A549 (cell line): ENCODE data around the gene TIMP3.

Experiments
- CHD2 ChIP-seq: fragments of 150-350 bp; IDR thresholded peaks from 2 replicates; pipeline ENCODE4 v1.6.1; 2014; ENCODE audit warnings: low read length; ENCODE audit not compliant: partially characterized antibody
- ESRRA ChIP-seq: fragments of 150-350 bp; IDR thresholded peaks from 2 replicates; pipeline ENCODE4 v1.6.1; 2014; ENCODE audit warnings: mild to moderate bottlenecking, low read length, borderline replicate concordance
- FOSB ChIP-seq: fragments of 250-450 bp; sonication (Bioruptor Pico); IDR thresholded peaks from 2 replicates; pipeline ENCODE4 v1.5.0; 2020; ENCODE audit warnings: mild to moderate bottlenecking, moderate library complexity
- NPAS2 ChIP-seq: fragments of 250-450 bp; sonication (Bioruptor Pico); IDR thresholded peaks from 2 replicates; pipeline ENCODE4 v1.8.0; 2022; ENCODE audit warnings: mild to moderate bottlenecking, moderate library complexity, borderline replicate concordance
- PHF8 ChIP-seq: fragments of 200-600 bp; sonication (generic); IDR thresholded peaks from 2 replicates; pipeline ENCODE4 v1.6.1; 2016; ENCODE audit warnings: low read depth, mild to moderate bottlenecking, antibody characterized with exemption, moderate library complexity, borderline replicate concordance
- POLR2A ChIP-seq: IDR thresholded peaks from 2 replicates; pipeline ENCODE4 v1.6.1; 2012; ENCODE audit warnings: mild to moderate bottlenecking, low read length
- RARB ChIP-seq: fragments of 250-450 bp; sonication (Bioruptor Pico); IDR thresholded peaks from 2 replicates; pipeline ENCODE4 v1.8.0; 2021; ENCODE audit warnings: mild to moderate bottlenecking, moderate library complexity
- RCOR1 ChIP-seq: fragments of 150-350 bp; IDR thresholded peaks from 2 replicates; pipeline ENCODE4 v1.6.1; 2014; ENCODE audit warnings: antibody characterized with exemption, low read length, low read depth
- RFX5 ChIP-seq: fragments of 450-650 bp; IDR thresholded peaks from 2 replicates; pipeline ENCODE4 v1.7.1; 2014; ENCODE audit warnings: antibody characterized with exemption, mild to moderate bottlenecking, moderate library complexity
- SMC3 ChIP-seq: fragments of >200 bp; sonication (Bioruptor Twin); formaldehyde crosslinking; IDR thresholded peaks from 3 replicates; pipeline ENCODE4 v1.6.1; 2018; ENCODE audit warnings: inconsistent platforms
- TF ChIP-seq, protein P1 (sequence below): fragments of >200 bp; sonication (Bioruptor Twin); formaldehyde crosslinking; IDR thresholded peaks from 3 replicates; pipeline ENCODE4 v1.5.1; 2016
- TF ChIP-seq, protein P2 (sequence below): IDR thresholded peaks from 2 replicates; pipeline ENCODE4 v1.6.1; 2012
- TF ChIP-seq, protein P3 (sequence below): fragments of 200-600 bp; sonication (generic); IDR thresholded peaks from 2 replicates; pipeline ENCODE4 v1.6.1; 2016; ENCODE audit warnings: antibody characterized with exemption, mild to moderate bottlenecking, moderate library complexity

DNA sequence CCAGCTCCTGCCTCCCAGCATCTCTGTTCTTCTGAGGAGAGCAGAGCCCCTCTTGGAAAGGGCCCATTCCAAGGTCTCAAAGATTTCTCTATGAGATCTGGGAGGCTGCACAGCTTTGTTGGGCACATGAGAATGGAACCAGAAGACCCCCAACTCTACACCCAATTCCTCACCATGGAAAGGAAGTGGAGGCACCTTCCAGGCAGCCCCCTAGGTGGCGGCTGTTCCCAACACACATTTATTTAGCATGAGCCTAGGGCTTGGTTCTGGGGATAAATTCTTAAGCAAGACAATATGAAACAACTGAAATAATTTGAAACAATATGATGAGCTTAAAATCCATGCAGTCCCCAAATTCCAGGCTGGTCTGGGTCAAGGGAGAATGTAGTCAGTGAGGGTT is 100.4 kb downstream of the TIMP3 start:
- TF ChIP-seq PHF8 (no peak), FOSB (CRISPR knock-in tag) (no peak), RFX5 (no peak), POLR2A (no peak), RARB (CRISPR knock-in tag) (no peak), SMC3 (no peak), NPAS2 (CRISPR knock-in tag) (no peak), RCOR1 (no peak), CHD2 (no peak), ESRRA (no peak)
- TF ChIP-seq, protein P1, sequence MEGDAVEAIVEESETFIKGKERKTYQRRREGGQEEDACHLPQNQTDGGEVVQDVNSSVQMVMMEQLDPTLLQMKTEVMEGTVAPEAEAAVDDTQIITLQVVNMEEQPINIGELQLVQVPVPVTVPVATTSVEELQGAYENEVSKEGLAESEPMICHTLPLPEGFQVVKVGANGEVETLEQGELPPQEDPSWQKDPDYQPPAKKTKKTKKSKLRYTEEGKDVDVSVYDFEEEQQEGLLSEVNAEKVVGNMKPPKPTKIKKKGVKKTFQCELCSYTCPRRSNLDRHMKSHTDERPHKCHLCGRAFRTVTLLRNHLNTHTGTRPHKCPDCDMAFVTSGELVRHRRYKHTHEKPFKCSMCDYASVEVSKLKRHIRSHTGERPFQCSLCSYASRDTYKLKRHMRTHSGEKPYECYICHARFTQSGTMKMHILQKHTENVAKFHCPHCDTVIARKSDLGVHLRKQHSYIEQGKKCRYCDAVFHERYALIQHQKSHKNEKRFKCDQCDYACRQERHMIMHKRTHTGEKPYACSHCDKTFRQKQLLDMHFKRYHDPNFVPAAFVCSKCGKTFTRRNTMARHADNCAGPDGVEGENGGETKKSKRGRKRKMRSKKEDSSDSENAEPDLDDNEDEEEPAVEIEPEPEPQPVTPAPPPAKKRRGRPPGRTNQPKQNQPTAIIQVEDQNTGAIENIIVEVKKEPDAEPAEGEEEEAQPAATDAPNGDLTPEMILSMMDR = no peak
- TF ChIP-seq, protein P2, sequence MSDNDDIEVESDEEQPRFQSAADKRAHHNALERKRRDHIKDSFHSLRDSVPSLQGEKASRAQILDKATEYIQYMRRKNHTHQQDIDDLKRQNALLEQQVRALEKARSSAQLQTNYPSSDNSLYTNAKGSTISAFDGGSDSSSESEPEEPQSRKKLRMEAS = no peak
- TF ChIP-seq, protein P3, sequence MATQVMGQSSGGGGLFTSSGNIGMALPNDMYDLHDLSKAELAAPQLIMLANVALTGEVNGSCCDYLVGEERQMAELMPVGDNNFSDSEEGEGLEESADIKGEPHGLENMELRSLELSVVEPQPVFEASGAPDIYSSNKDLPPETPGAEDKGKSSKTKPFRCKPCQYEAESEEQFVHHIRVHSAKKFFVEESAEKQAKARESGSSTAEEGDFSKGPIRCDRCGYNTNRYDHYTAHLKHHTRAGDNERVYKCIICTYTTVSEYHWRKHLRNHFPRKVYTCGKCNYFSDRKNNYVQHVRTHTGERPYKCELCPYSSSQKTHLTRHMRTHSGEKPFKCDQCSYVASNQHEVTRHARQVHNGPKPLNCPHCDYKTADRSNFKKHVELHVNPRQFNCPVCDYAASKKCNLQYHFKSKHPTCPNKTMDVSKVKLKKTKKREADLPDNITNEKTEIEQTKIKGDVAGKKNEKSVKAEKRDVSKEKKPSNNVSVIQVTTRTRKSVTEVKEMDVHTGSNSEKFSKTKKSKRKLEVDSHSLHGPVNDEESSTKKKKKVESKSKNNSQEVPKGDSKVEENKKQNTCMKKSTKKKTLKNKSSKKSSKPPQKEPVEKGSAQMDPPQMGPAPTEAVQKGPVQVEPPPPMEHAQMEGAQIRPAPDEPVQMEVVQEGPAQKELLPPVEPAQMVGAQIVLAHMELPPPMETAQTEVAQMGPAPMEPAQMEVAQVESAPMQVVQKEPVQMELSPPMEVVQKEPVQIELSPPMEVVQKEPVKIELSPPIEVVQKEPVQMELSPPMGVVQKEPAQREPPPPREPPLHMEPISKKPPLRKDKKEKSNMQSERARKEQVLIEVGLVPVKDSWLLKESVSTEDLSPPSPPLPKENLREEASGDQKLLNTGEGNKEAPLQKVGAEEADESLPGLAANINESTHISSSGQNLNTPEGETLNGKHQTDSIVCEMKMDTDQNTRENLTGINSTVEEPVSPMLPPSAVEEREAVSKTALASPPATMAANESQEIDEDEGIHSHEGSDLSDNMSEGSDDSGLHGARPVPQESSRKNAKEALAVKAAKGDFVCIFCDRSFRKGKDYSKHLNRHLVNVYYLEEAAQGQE = no peak
